ENCODE results near the gene MAB21L3. TPM values are rescaled to one million over a fixed set of nuclear protein-coding genes. Genes with fewer than 3 reads are reported as not detected.

The MAB21L3 gene
- total RNA-seq, 1 donor: 0.36 TPM

DNA sequence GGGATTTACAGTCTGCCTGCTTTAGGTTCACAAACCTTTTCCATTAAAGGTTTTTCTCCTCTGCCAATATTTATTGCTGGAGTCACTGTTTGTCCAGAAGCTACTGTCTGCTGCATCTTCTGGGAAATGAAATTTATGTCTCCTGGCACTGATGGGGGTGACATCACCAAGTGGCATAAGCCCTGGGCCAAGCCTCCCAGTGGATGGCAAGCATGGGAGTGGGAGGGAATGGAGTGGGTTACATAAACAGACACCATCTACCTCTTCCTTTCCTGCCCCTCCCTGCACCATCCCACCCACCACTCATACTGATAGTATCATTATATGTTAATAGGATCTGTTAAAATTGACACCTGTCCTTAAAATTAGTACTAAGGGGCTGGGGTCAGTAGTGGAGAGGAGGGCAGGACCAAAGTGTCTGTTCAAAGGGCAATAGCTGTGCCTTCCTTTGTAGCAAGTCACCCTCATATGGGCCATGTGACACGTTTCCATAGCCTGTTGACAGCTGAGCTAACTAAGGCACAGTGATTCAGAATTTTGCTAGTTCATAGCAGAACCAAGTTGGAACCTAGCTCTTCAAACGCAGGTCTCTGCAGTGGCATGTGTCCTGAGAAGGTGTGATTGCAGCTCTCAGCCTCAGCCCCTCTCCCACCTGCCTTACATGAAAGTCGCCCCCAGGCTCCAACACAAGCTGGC lies 71.0 kb downstream of the MAB21L3 start:
- Histone ChIP-seq H3K79me2 (ENCODE audit: insufficient read depth, low read length) (no peaks in the 10 kb centered on the region), H4K20me1 (ENCODE audit: insufficient read depth, low read length) (no peaks in the 10 kb centered on the region), H3K27ac (ENCODE audit: low read depth, low read length) (no peak overlapping the region), H3K4me1 (ENCODE audit: insufficient read depth, low read length) (no peaks in the 10 kb centered on the region), H3K9me3 (ENCODE audit: low read depth, low read length) (no peaks in the 10 kb centered on the region), H3K4me2 (ENCODE audit: insufficient read depth, low read length) (no peak overlapping the region), H3K27me3 (ENCODE audit: insufficient read depth, low read length) (peaks cover 6% of the 10 kb centered on the region), H2AFZ (ENCODE audit: low read length) (no peak overlapping the region), H3K4me3 (ENCODE audit: insufficient read depth, low read length) (no peak overlapping the region), H3K36me3 (ENCODE audit: insufficient read depth, low read length) (no peaks in the 10 kb centered on the region)
- TF ChIP-seq, protein P1, sequence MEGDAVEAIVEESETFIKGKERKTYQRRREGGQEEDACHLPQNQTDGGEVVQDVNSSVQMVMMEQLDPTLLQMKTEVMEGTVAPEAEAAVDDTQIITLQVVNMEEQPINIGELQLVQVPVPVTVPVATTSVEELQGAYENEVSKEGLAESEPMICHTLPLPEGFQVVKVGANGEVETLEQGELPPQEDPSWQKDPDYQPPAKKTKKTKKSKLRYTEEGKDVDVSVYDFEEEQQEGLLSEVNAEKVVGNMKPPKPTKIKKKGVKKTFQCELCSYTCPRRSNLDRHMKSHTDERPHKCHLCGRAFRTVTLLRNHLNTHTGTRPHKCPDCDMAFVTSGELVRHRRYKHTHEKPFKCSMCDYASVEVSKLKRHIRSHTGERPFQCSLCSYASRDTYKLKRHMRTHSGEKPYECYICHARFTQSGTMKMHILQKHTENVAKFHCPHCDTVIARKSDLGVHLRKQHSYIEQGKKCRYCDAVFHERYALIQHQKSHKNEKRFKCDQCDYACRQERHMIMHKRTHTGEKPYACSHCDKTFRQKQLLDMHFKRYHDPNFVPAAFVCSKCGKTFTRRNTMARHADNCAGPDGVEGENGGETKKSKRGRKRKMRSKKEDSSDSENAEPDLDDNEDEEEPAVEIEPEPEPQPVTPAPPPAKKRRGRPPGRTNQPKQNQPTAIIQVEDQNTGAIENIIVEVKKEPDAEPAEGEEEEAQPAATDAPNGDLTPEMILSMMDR (IDR thresholded peaks at IDR 0.05; ENCODE audit: extremely low read depth, low read depth, low read length): no peak
- DNase-seq (ENCODE audit: insufficient read length, low spot score, missing footprints): no peak

Other genes with a start within 250 kb of the MAB21L3 start
- gene SLC22A15, start 134.9 kb upstream of the MAB21L3 start, total RNA-seq: 14.5 and 16.2 TPM in 2 replicates

All from osteoblast (primary cell).